GM10248 (cell line): ENCODE data around the gene MCL1.
A peak's percentile ranks its signal among the peaks of the same experiment; 100 is the strongest.
"Not testable (repeated sequence)": the region's sequence is repeated elsewhere in the genome, so short reads cannot be mapped to it uniquely, and the experiment has no call there.

Experiments used
- CTCF ChIA-PET: fragments of 300-600 bp; sonication (Branson Sonifier 250); formaldehyde crosslinking; extraction: SDS; loops from one replicate; lab custom pipeline; 2021; ENCODE audit warnings: antibody characterized with exemption; lab: Yijun Ruan, JAX
- POLR2A ChIA-PET: fragments of 350-650 bp; sonication (Branson Sonifier 250); formaldehyde crosslinking; extraction: SDS; loops from one replicate; lab custom pipeline; 2020; ENCODE audit warnings: antibody characterized with exemption; lab: Yijun Ruan, JAX
- DNase-seq: peaks from one replicate; pipeline ENCODE4 v3.0.0; 2012; ENCODE audit errors: extremely low spot score
- CTCF ChIP-seq: IDR thresholded peaks from 2 replicates; pipeline ENCODE4 v1.5.1; 2012; ENCODE audit warnings: mild to moderate bottlenecking, low read depth; ENCODE audit errors: extremely low read depth, missing control alignments, control extremely low read depth

The MCL1 gene

GRCh38 chr1:150582371-150582770, 3.0 kb upstream of the MCL1 start:
- no peak for TF ChIP-seq CTCF
- DNase-seq: no peak
- CTCF ChIA-PET: interaction anchor here (6.9 kb wide), 1 partner anchor 20 kb away, joined by 83 read pairs; no protein-coding TSS in a partner anchor
- POLR2A ChIA-PET: interaction anchor here (1.1 kb wide), 1 partner anchor 18 kb away, joined by 3 read pairs; no protein-coding TSS in a partner anchor

GRCh38 chr1:150581962-150582361, 2.6 kb upstream of the MCL1 start:
- POLR2A ChIA-PET, DNase-seq: not testable (repeated sequence)
- CTCF ChIA-PET: interaction anchor here (6.9 kb wide), 1 partner anchor 20 kb away, joined by 83 read pairs; no protein-coding TSS in a partner anchor

- CTCF ChIA-PET: interaction anchor here (1.3 to 6.9 kb wide), 2 partner anchors 8 to 19 kb away, joined by 3 to 83 read pairs; no protein-coding TSS in a partner anchor
- POLR2A ChIA-PET: interaction anchor here (0.8 kb wide), 1 partner anchor 94 kb away, joined by 3 read pairs; the partner anchor contains the start of gene TARS2
- DNase-seq: not testable (repeated sequence)
Observed at GRCh38 chr1:150581437-150581836, 2.0 kb upstream of the MCL1 start.

GRCh38 chr1:150580966-150581365, 1.6 kb upstream of the MCL1 start:
- not testable (repeated sequence) for DNase-seq
- ChIA-PET CTCF (interaction anchor here (1.3 to 6.9 kb wide), 3 partner anchors 8 to 415 kb away, joined by 3 to 83 read pairs (median 5); no protein-coding TSS in a partner anchor), POLR2A (interaction anchor here (0.8 kb wide), 1 partner anchor 94 kb away, joined by 3 read pairs; the partner anchor contains the start of gene TARS2)

- POLR2A ChIA-PET: interaction anchor here (0.6 to 11.0 kb wide), 25 partner anchors 9 to 668 kb away, joined by 3 to 305 read pairs (median 4); partner anchors contain the start of genes ENSA, GOLPH3L, MINDY1 and RPRD2
- no peak for TF ChIP-seq CTCF
- CTCF ChIA-PET: interaction anchor here (0.8 to 6.9 kb wide), 8 partner anchors 9 to 416 kb away, joined by 3 to 83 read pairs (median 4); partner anchors contain the start of gene TARS2
- no peak for DNase-seq
Observed at GRCh38 chr1:150579945-150580642, 684 bp upstream of the MCL1 start.

- peak; percentile 15 for DNase-seq
- TF ChIP-seq CTCF: no peak
- POLR2A ChIA-PET: interaction anchor here (0.6 to 11.0 kb wide), 8 partner anchors 11 to 63 kb away, joined by 3 to 305 read pairs (median 14); partner anchors contain the start of genes ENSA and FALEC
- CTCF ChIA-PET: interaction anchor here (3.6 to 6.9 kb wide), 2 partner anchors 11 to 16 kb away, joined by 17 to 83 read pairs; no protein-coding TSS in a partner anchor
Observed at GRCh38 chr1:150578272-150579109, 919 bp downstream of the MCL1 start.

- no peak for TF ChIP-seq CTCF
- no peak for DNase-seq
- ChIA-PET POLR2A (interaction anchor here (2.6 to 11.0 kb wide), 2 partner anchors 11 to 12 kb away, joined by 16 to 305 read pairs; no protein-coding TSS in a partner anchor), CTCF (interaction anchor here (3.6 to 10.8 kb wide), 3 partner anchors 10 to 17 kb away, joined by 17 to 149 read pairs (median 83); no protein-coding TSS in a partner anchor)
Observed at GRCh38 chr1:150577557-150578271, 1.7 kb downstream of the MCL1 start.
